Psoas muscle (tissue), 8 donors: ENCODE data around the gene CACNA1B. TPM values are rescaled to one million over a fixed set of nuclear protein-coding genes. Genes with fewer than 3 reads are reported as not detected.

Experiments used
- ATAC-seq, 4 donors: fragments of 200-7000 bp; cut with Tn5 transposase; one replicate each; pipeline ENCODE4 v1.9.1; 2020; ENCODE audit warnings: moderate library complexity in 3 of 4, mild to moderate bottlenecking in 2 of 4
- DNase-seq, 2 donors: peaks; one replicate each; pipeline ENCODE4 v3.0.0-alpha.2; 2020
- H3K27ac ChIP-seq: fragments of 200-600 bp; one replicate; pipeline ENCODE4 v1.8.0; 2022
- H3K27me3 ChIP-seq, 3 donors: fragments of 200-600 bp in 1 of 3; one replicate each; pipeline versions ENCODE4 v1.6.1 to v1.8.0; 2013 to 2022; ENCODE audit warnings: low read length in 2 of 3, mild to moderate bottlenecking in 2 of 3, moderate library complexity in 1 of 3; ENCODE audit not compliant: insufficient read depth in 3 of 3
- H3K36me3 ChIP-seq, 2 donors: fragments of 200-600 bp in 1 of 2; one replicate each; pipeline versions ENCODE4 v1.6.1 to v1.8.0; 2013 to 2022; ENCODE audit warnings: low read depth in 1 of 2, mild to moderate bottlenecking in 1 of 2, moderate library complexity in 1 of 2; ENCODE audit not compliant: insufficient read depth in 1 of 2
- H3K4me1 ChIP-seq: fragments of 200-600 bp; one replicate; pipeline ENCODE4 v1.8.0; 2022
- H3K4me3 ChIP-seq: fragments of 200-600 bp; one replicate; pipeline ENCODE4 v1.8.0; 2022; ENCODE audit warnings: mild to moderate bottlenecking
- H3K9me3 ChIP-seq: fragments of 200-600 bp; one replicate; pipeline ENCODE4 v1.8.0; 2022
- CTCF ChIP-seq: fragments of 200-600 bp; IDR thresholded peaks from one replicate; pipeline ENCODE4 v1.8.0; 2022; ENCODE audit warnings: antibody characterized with exemption
- WGBS, 3 donors: extraction: QIAGEN DNeasy Blood & Tissue Kit; methylation state at CpG; one replicate each; pipeline versions ENCODE4 v1.1.6 to v1.1.7; 2013; 5-methylcytosine and 5-hydroxymethylcytosine counted together
- intact Hi-C, 2 donors: fragments of 100-400 bp; cut with DNase I; formaldehyde crosslinking; loops; one replicate each; pipeline versions ENCODE4 v1.11.0 to v1.14.2; 2022
- polyA plus RNA-seq, 3 donors: library from polyadenylated mRNA; stranded (reverse); fragments of 200-250 nt; gene quantifications; one replicate each; pipeline ENCODE4 v1.2.3, GENCODE V29; 2013
- total RNA-seq, 4 donors: library from RNA; stranded (reverse); fragmentation: NEBNext Ultra II Directional in 2 of 4; extraction: Animal tissue kit (Norgen Biotek cat#: 25700) in 2 of 4; gene quantifications; one replicate each; pipeline versions ENCODE4 v1.2.1 to v1.2.4, GENCODE V29; 2021 to 2023
- donor health status: healthy with polysubstance abuse.
- donor health status: DM: no; HTN: no; CAD: no; lungs with moderate emphysema.
- donor health status: Bipolar disorder and iron deficiency.
- donor health status: healthy.
- donor health status: DM: yes; HTN: yes; CAD: no.
- donor health status: DM: no; HTN: no; CAD: no.
- donor health status: DM: no; HTN: no; CAD: no.
- donor health status: DM: yes; HTN: yes; CAD: no.

Gene CACNA1B
- total and polyA plus RNA-seq, 7 donors = 0.01 to 0.02 TPM; not detected in 5

- TF ChIP-seq CTCF = no peak
- 82 to 85% (median 84%) methylated on average over 10 to 14 of the region's 14 CpGs for WGBS, 3 donors
- H3K4me1 ChIP-seq = no peaks in the 10 kb centered on the region
- H3K27me3 ChIP-seq = peaks cover 0 to 12% (median 0%) of the 10 kb centered on the region in 3 donors
- no peaks in the 10 kb centered on the region for H3K9me3 ChIP-seq
- DNase-seq (no peak), ATAC-seq (no peak)
- intact Hi-C loops = no loop called here
- H3K4me3 ChIP-seq = no peak overlapping the region
- no peaks in the 10 kb centered on the region for H3K36me3 ChIP-seq
- no peak overlapping the region for H3K27ac ChIP-seq
These were observed 239.6 kb downstream of the CACNA1B start for GRCh38 chr9:138117101-138117750.

- intact Hi-C loops = no loop called here
- H3K4me1 ChIP-seq = no peaks in the 10 kb centered on the region
- H3K27me3 ChIP-seq = peaks cover 0 to 12% (median 0%) of the 10 kb centered on the region in 3 donors
- no peak overlapping the region for H3K4me3 ChIP-seq
- no peaks in the 10 kb centered on the region for H3K9me3 ChIP-seq
- no peak overlapping the region for H3K27ac ChIP-seq
- no peak for DNase-seq
- no peak for ATAC-seq
- 72 to 76% (median 76%) methylated on average over 6 of the region's 6 CpGs for WGBS, 3 donors
- no peaks in the 10 kb centered on the region for H3K36me3 ChIP-seq
- no peak for TF ChIP-seq CTCF
These were observed 240.3 kb downstream of the CACNA1B start for GRCh38 chr9:138117836-138118235.

- intact Hi-C loops = no loop called here
- Histone ChIP-seq H3K4me3 (no peak overlapping the region), H3K9me3 (no peaks in the 10 kb centered on the region), H3K27me3 (peaks cover 0 to 12% (median 0%) of the 10 kb centered on the region in 3 donors), H3K27ac (no peak overlapping the region), H3K36me3 (no peaks in the 10 kb centered on the region), H3K4me1 (no peaks in the 10 kb centered on the region)
- TF ChIP-seq CTCF = no peak
- no peak for ATAC-seq
- no peak for DNase-seq
- 84 to 89% (median 85%) methylated on average over 9 to 14 of the region's 14 CpGs for WGBS, 3 donors
These were observed 241.1 kb downstream of the CACNA1B start for GRCh38 chr9:138118601-138119071.

GRCh38 chr9:138119202-138120027, 241.8 kb downstream of the CACNA1B start:
- WGBS, 3 donors = 77 to 88% (median 83%) methylated on average over 25 of the region's 25 CpGs
- H3K4me3 ChIP-seq = no peak overlapping the region
- TF ChIP-seq CTCF = no peak
- H3K27me3 ChIP-seq = peaks cover 0 to 12% (median 0%) of the 10 kb centered on the region in 3 donors
- no peaks in the 10 kb centered on the region for H3K36me3 ChIP-seq
- DNase-seq (no peak), ATAC-seq (no peak)
- H3K9me3 ChIP-seq = no peaks in the 10 kb centered on the region
- no peak overlapping the region for H3K27ac ChIP-seq
- intact Hi-C loops = no loop called here
- H3K4me1 ChIP-seq = no peaks in the 10 kb centered on the region
